Measurements from ENCODE around the gene MARCHF11.

MARCHF11 gene

GRCh38 chr5:16082982-16083381, 96.6 kb downstream of the MARCHF11 start:
- TF ChIP-seq, protein P1, sequence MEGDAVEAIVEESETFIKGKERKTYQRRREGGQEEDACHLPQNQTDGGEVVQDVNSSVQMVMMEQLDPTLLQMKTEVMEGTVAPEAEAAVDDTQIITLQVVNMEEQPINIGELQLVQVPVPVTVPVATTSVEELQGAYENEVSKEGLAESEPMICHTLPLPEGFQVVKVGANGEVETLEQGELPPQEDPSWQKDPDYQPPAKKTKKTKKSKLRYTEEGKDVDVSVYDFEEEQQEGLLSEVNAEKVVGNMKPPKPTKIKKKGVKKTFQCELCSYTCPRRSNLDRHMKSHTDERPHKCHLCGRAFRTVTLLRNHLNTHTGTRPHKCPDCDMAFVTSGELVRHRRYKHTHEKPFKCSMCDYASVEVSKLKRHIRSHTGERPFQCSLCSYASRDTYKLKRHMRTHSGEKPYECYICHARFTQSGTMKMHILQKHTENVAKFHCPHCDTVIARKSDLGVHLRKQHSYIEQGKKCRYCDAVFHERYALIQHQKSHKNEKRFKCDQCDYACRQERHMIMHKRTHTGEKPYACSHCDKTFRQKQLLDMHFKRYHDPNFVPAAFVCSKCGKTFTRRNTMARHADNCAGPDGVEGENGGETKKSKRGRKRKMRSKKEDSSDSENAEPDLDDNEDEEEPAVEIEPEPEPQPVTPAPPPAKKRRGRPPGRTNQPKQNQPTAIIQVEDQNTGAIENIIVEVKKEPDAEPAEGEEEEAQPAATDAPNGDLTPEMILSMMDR (IDR thresholded peaks at IDR 0.05; ENCODE audit: low read depth, low read length): no peak
- in situ Hi-C loops (cut with HindIII; ENCODE audit: low sequenced_read_pairs): no loop called here
- no peak overlapping the region for H3K4me3 ChIP-seq (ENCODE audit: low read depth, low read length)
- no peak for DNase-seq (ENCODE audit: low read depth, low spot score)

DNA sequence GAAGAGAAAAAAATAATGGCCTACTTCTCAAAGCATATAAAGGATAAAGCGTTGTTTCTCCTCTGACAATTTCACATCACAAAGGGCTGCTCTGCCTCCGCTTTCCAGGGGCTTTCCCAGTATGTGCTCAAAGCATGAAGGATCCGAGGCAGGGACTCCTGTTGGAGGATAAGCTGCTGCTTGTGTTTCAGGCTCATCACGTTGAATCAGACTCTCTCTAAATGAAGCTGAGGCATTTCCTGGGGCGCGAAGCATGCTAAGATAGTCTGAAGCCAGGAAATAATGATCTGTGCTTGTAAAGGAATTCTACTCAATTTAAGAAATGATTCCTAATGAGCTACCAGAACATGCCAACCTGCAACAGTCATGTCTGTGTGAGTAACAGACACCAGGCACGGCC, 97.5 kb downstream of the MARCHF11 start:
- in situ Hi-C loops (cut with HindIII; ENCODE audit: low sequenced_read_pairs): no loop called here
- H3K4me3 ChIP-seq (ENCODE audit: low read depth, low read length): no peak overlapping the region
- no peak for DNase-seq (ENCODE audit: low read depth, low spot score)
- TF ChIP-seq, protein P1 (IDR thresholded peaks at IDR 0.05; ENCODE audit: low read depth, low read length): no peak

DNA sequence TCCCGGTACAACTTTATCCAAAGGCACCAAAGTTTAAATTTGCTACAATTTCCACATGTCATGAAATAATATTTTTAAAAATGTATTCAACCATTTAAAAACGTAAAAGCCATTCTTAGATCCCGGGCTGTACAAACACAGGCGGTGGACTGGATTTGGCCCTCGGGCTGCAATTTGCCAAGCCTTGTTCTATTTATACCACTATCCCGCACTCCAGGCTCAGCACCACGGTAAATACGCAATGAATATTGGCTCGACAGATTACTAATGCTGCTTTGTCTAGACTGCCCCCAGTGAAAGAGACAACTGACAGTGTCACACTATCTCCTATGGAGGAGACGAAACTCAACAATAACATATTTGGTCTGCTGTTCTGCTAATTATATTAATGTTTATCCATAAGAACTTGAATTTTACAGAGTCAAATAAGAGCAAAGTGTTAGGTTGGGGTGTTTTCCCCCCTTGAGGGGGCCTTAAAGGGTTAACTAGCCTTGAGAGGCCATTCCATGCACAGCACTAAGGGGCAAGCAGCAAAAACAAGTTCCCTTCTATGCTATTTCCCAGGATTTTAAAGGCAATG, 98.1 kb downstream of the MARCHF11 start:
- in situ Hi-C loops (cut with HindIII; ENCODE audit: low sequenced_read_pairs): no loop called here
- H3K4me3 ChIP-seq (ENCODE audit: low read depth, low read length): no peak overlapping the region
- no peak for DNase-seq (ENCODE audit: low read depth, low spot score)
- TF ChIP-seq, protein P1 (IDR thresholded peaks at IDR 0.05; ENCODE audit: low read depth, low read length): no peak

GRCh38 chr5:16076657-16077056, 102.9 kb downstream of the MARCHF11 start:
- in situ Hi-C loops (cut with HindIII; ENCODE audit: low sequenced_read_pairs): no loop called here
- H3K4me3 ChIP-seq (ENCODE audit: low read depth, low read length): no peak overlapping the region
- DNase-seq (ENCODE audit: low read depth, low spot score): no peak
- TF ChIP-seq, protein P1 (IDR thresholded peaks at IDR 0.05; ENCODE audit: low read depth, low read length): no peak

GRCh38 chr5:16074358-16074757, 105.2 kb downstream of the MARCHF11 start:
- DNase-seq (ENCODE audit: low read depth, low spot score): no peak
- TF ChIP-seq, protein P1 (IDR thresholded peaks at IDR 0.05; ENCODE audit: low read depth, low read length): no peak
- no peak overlapping the region for H3K4me3 ChIP-seq (ENCODE audit: low read depth, low read length)
- in situ Hi-C loops (cut with HindIII; ENCODE audit: low sequenced_read_pairs): no loop called here

- in situ Hi-C loops (cut with HindIII; ENCODE audit: low sequenced_read_pairs): no loop called here
- DNase-seq (ENCODE audit: low read depth, low spot score): no peak
- TF ChIP-seq, protein P1 (IDR thresholded peaks at IDR 0.05; ENCODE audit: low read depth, low read length): no peak
- H3K4me3 ChIP-seq (ENCODE audit: low read depth, low read length): no peak overlapping the region
Observed at GRCh38 chr5:16072616-16073015, 107.0 kb downstream of the MARCHF11 start.

DNA sequence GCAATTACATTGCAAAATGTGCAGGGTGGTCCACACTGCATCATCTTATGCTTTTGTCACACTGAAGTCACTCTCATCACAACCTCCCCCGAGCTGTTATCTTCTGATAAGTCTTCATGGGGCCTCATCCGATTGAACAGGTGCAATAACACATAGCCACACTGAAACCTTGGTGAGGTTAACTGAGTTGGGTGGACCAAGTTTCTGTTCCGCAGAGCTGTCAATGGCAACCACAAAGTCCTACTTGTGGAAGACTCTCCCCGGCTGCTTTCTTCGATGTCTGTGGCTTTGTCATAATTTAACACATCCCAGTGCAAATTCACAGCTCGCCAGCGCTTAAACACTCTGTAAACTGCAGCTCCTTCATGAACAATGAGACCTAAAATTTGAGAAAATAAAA, 112.2 kb downstream of the MARCHF11 start:
- in situ Hi-C loops (cut with HindIII; ENCODE audit: low sequenced_read_pairs): no loop called here

More for the DNA sequence above, 112.2 kb downstream of the MARCHF11 start:
- no peak for DNase-seq (ENCODE audit: low read depth, low spot score)
- H3K4me3 ChIP-seq (ENCODE audit: low read depth, low read length): no peak overlapping the region
- TF ChIP-seq, protein P1 (IDR thresholded peaks at IDR 0.05; ENCODE audit: low read depth, low read length): no peak

All from astrocyte of the spinal cord (primary cell).